Measurements from ENCODE around the gene TBL1X.

GRCh38 chrX:9644335-9644734 is 179.5 kb downstream of the TBL1X start:
- no peak for TF ChIP-seq CTCF (IDR thresholded peaks at IDR 0.05)
- no peak for TF ChIP-seq POLR2A (IDR thresholded peaks at IDR 0.05)
